HEK293 (cell line): Measurements from ENCODE around the gene KCNT1.

ENCODE experiments used
- CTCF ChIA-PET: fragments of 350-600 bp; formaldehyde crosslinking; extraction: SDS; loops from one replicate; lab custom pipeline; 2021; ENCODE audit warnings: antibody characterized with exemption; lab: Yijun Ruan, JAX
- POLR2A ChIA-PET: fragments of 300-600 bp; formaldehyde crosslinking; extraction: SDS; loops from one replicate; lab custom pipeline; 2020; ENCODE audit warnings: antibody characterized with exemption, inconsistent platforms; lab: Yijun Ruan, JAX
- H3K27ac ChIP-seq: fragments of 200-500 bp; sonication (Bioruptor generic); 2 replicates; pipeline ENCODE4 v1.5.1; 2014; ENCODE audit warnings: low read depth, low read length, control low read depth, inconsistent platforms; ENCODE audit errors: extremely low read depth
- H3K36me3 ChIP-seq, 2 experiments: fragments of 200-500 bp in 1 of 2; sonication (Bioruptor generic) in 1 of 2; 1 replicate in 1 of 2; 2 replicates in 1 of 2; pipeline ENCODE4 v1.5.1; 2014 to 2017; ENCODE audit warnings: inconsistent platforms in 2 of 2, low read length in 2 of 2; ENCODE audit not compliant: control insufficient read depth in 2 of 2, insufficient read depth in 1 of 2
- H3K4me1 ChIP-seq: fragments of 200-500 bp; sonication (Bioruptor generic); 2 replicates; pipeline ENCODE4 v1.5.1; 2014; ENCODE audit warnings: mild to moderate bottlenecking, low read length, inconsistent platforms; ENCODE audit not compliant: control insufficient read depth, insufficient read depth
- H3K4me3 ChIP-seq: 2 replicates; pipeline ENCODE4 v1.5.1; 2011; ENCODE audit warnings: low read depth, mild to moderate bottlenecking, control low read depth, low read length, moderate library complexity
- H3K9me3 ChIP-seq: fragments of 200-500 bp; sonication (Bioruptor generic); 2 replicates; pipeline ENCODE4 v1.5.1; 2014; ENCODE audit warnings: low read depth, low read length, inconsistent platforms; ENCODE audit not compliant: control insufficient read depth, insufficient read depth
- EGR2 ChIP-seq: fragments of 450-650 bp; formaldehyde crosslinking; IDR thresholded peaks from 2 replicates; pipeline ENCODE4 v1.5.1; 2016; ENCODE audit warnings: low read depth, missing biosample characterization, missing genetic modification characterization
- ELK4 ChIP-seq: IDR thresholded peaks from 2 replicates; pipeline ENCODE4 v1.6.1; 2011; ENCODE audit warnings: mild to moderate bottlenecking, low read depth, low read length, borderline replicate concordance
- GLIS1 ChIP-seq: fragments of 450-650 bp; formaldehyde crosslinking; IDR thresholded peaks from 2 replicates; pipeline ENCODE4 v1.5.1; 2016; ENCODE audit warnings: missing biosample characterization, missing genetic modification characterization
- HOXC10 ChIP-seq: sonication (generic); formaldehyde crosslinking; IDR thresholded peaks from 2 replicates; pipeline ENCODE4 v1.8.1; 2023; ENCODE audit warnings: mild to moderate bottlenecking, missing genetic modification reagents
- KLF1 ChIP-seq: fragments of 450-650 bp; formaldehyde crosslinking; IDR thresholded peaks from 2 replicates; pipeline ENCODE4 v1.5.1; 2016; ENCODE audit warnings: missing biosample characterization, missing genetic modification characterization
- KLF17 ChIP-seq: fragments of 450-650 bp; formaldehyde crosslinking; IDR thresholded peaks from 2 replicates; pipeline ENCODE4 v1.5.1; 2016; ENCODE audit warnings: missing biosample characterization, missing genetic modification characterization
- MYNN ChIP-seq: fragments of 450-650 bp; formaldehyde crosslinking; IDR thresholded peaks from 2 replicates; pipeline ENCODE4 v1.5.1; 2016; ENCODE audit warnings: missing biosample characterization, missing genetic modification characterization, borderline replicate concordance
- MZF1 ChIP-seq: fragments of 450-650 bp; formaldehyde crosslinking; IDR thresholded peaks from 2 replicates; pipeline ENCODE4 v1.5.1; 2017; ENCODE audit warnings: missing biosample characterization, missing genetic modification characterization, borderline replicate concordance
- SCRT1 ChIP-seq: fragments of 450-650 bp; formaldehyde crosslinking; IDR thresholded peaks from 2 replicates; pipeline ENCODE4 v1.5.1; 2016; ENCODE audit warnings: missing biosample characterization, missing genetic modification characterization, borderline replicate concordance
- WT1 ChIP-seq: fragments of 450-650 bp; formaldehyde crosslinking; IDR thresholded peaks from 2 replicates; pipeline ENCODE4 v1.5.1; 2016; ENCODE audit warnings: missing biosample characterization, missing genetic modification characterization
- ZBTB17 ChIP-seq: fragments of 450-650 bp; formaldehyde crosslinking; IDR thresholded peaks from 2 replicates; pipeline ENCODE4 v1.5.1; 2016; ENCODE audit warnings: missing biosample characterization, missing genetic modification characterization
- ZBTB20 ChIP-seq: fragments of 450-650 bp; formaldehyde crosslinking; IDR thresholded peaks from 2 replicates; pipeline ENCODE4 v1.5.1; 2016; ENCODE audit warnings: missing biosample characterization, missing genetic modification characterization
- ZBTB48 ChIP-seq: fragments of 450-650 bp; formaldehyde crosslinking; IDR thresholded peaks from 2 replicates; pipeline ENCODE4 v1.5.1; 2016; ENCODE audit warnings: missing biosample characterization, missing genetic modification characterization
- ZFHX2 ChIP-seq: fragments of 450-650 bp; formaldehyde crosslinking; conservative IDR thresholded peaks from 2 replicates; pipeline ENCODE4 v1.5.1; 2016; ENCODE audit warnings: missing biosample characterization, missing genetic modification characterization
- ZIC2 ChIP-seq: fragments of 450-650 bp; formaldehyde crosslinking; IDR thresholded peaks from 2 replicates; pipeline ENCODE4 v1.5.1; 2016; ENCODE audit warnings: missing biosample characterization, missing genetic modification characterization
- ZNF114 ChIP-seq: fragments of 450-650 bp; formaldehyde crosslinking; IDR thresholded peaks from 2 replicates; pipeline ENCODE4 v1.5.0; 2017; ENCODE audit warnings: missing biosample characterization, missing genetic modification characterization
- ZNF274 ChIP-seq, 2 experiments: fragments of 200-500 bp in 1 of 2; fragments of 450-650 bp in 1 of 2; sonication (Bioruptor generic) in 1 of 2; formaldehyde crosslinking in 1 of 2; IDR thresholded peaks; 2 replicates each; pipeline versions ENCODE4 v1.5.1 to v1.6.1; 2014 to 2016; ENCODE audit warnings: borderline replicate concordance in 1 of 2, inconsistent platforms in 1 of 2, low read length in 1 of 2, missing biosample characterization in 1 of 2, missing genetic modification characterization in 1 of 2
- ZNF302 ChIP-seq: fragments of 450-650 bp; formaldehyde crosslinking; IDR thresholded peaks from 2 replicates; pipeline ENCODE4 v1.5.1; 2016; ENCODE audit warnings: missing biosample characterization, missing genetic modification characterization, low read depth
- ZNF341 ChIP-seq: fragments of 450-650 bp; formaldehyde crosslinking; IDR thresholded peaks from 2 replicates; pipeline ENCODE4; 2016; ENCODE audit warnings: low read depth, missing biosample characterization, missing genetic modification characterization
- ZNF394 ChIP-seq: fragments of 450-650 bp; formaldehyde crosslinking; IDR thresholded peaks from 2 replicates; pipeline ENCODE4 v1.5.1; 2016; ENCODE audit warnings: missing biosample characterization, missing genetic modification characterization, mild to moderate bottlenecking, moderate library complexity, borderline replicate concordance
- ZNF404 ChIP-seq: fragments of 450-650 bp; formaldehyde crosslinking; IDR thresholded peaks from 2 replicates; pipeline ENCODE4 v1.5.1; 2017; ENCODE audit warnings: missing biosample characterization, missing genetic modification characterization
- ZNF449 ChIP-seq: fragments of 450-650 bp; formaldehyde crosslinking; IDR thresholded peaks from 2 replicates; pipeline ENCODE4 v1.5.1; 2017; ENCODE audit warnings: missing biosample characterization, mild to moderate bottlenecking, missing genetic modification characterization, moderate library complexity
- ZNF513 ChIP-seq: fragments of 450-650 bp; IDR thresholded peaks from 2 replicates; pipeline ENCODE4 v1.5.1; 2018; ENCODE audit warnings: missing biosample characterization, missing genetic modification characterization
- ZNF544 ChIP-seq: fragments of 450-650 bp; formaldehyde crosslinking; IDR thresholded peaks from 2 replicates; pipeline ENCODE4 v1.5.0; 2017; ENCODE audit warnings: missing biosample characterization, missing genetic modification characterization
- ZNF549 ChIP-seq: fragments of 450-650 bp; IDR thresholded peaks from 2 replicates; pipeline ENCODE4 v1.5.1; 2018; ENCODE audit warnings: missing biosample characterization, missing genetic modification characterization, mild to moderate bottlenecking, inconsistent platforms, moderate library complexity
- ZNF558 ChIP-seq: fragments of 450-650 bp; formaldehyde crosslinking; IDR thresholded peaks from 2 replicates; pipeline ENCODE4 v1.5.1; 2016; ENCODE audit warnings: missing biosample characterization, missing genetic modification characterization
- ZNF664 ChIP-seq: fragments of 450-650 bp; formaldehyde crosslinking; IDR thresholded peaks from 2 replicates; pipeline ENCODE4 v1.5.1; 2016; ENCODE audit warnings: missing biosample characterization, missing genetic modification characterization
- ZNF707 ChIP-seq: fragments of 450-650 bp; formaldehyde crosslinking; IDR thresholded peaks from 2 replicates; pipeline ENCODE4 v1.5.1; 2016; ENCODE audit warnings: missing biosample characterization, missing genetic modification characterization
- ZSCAN18 ChIP-seq: fragments of 450-650 bp; formaldehyde crosslinking; IDR thresholded peaks from 2 replicates; pipeline ENCODE4 v1.5.1; 2016; ENCODE audit warnings: missing biosample characterization, missing genetic modification characterization

KCNT1 gene

GRCh38 chr9:135801070-135801469, 99.1 kb downstream of the KCNT1 start:
- CTCF ChIA-PET: interaction anchor here (0.6 to 0.9 kb wide), 3 partner anchors 9 to 322 kb away, joined by 3 to 4 read pairs (median 4); no protein-coding TSS in a partner anchor
- Histone ChIP-seq H3K36me3 (no peaks in the 10 kb centered on the region), H3K27ac (no peak overlapping the region), H3K9me3 (no peaks in the 10 kb centered on the region), H3K4me3 (no peak overlapping the region), H3K4me1 (no peaks in the 10 kb centered on the region)
- POLR2A ChIA-PET: no interaction called here
- TF ChIP-seq ZSCAN18 (no peak), ZNF302 (tag by site-specific recombination) (no peak), ZNF664 (tag by site-specific recombination) (no peak), WT1 (tag by site-specific recombination) (no peak), ZNF404 (tag by site-specific recombination) (no peak), ZNF114 (tag by site-specific recombination) (no peak), ZNF549 (no peak), ZNF341 (tag by site-specific recombination) (no peak), SCRT1 (tag by site-specific recombination) (no peak), ZNF544 (tag by site-specific recombination) (no peak), ZBTB20 (tag by site-specific recombination) (no peak), ZNF274 (IDR thresholded peaks at IDR 0.05; ENCODE audit: low read length) (no peak), ZNF274 (tag by site-specific recombination; IDR thresholded peaks at IDR 0.05; ENCODE audit: borderline replicate concordance) (no peak), ZNF707 (tag by site-specific recombination) (no peak), ZNF449 (tag by site-specific recombination) (no peak), HOXC10 (CRISPR knock-in tag) (no peak)
- TF ChIP-seq, all 188 proteins: peak for 0

- Histone ChIP-seq H3K4me1 (no peaks in the 10 kb centered on the region), H3K36me3 (peaks cover 0 to 2% of the 10 kb centered on the region in 2 experiments; a peak in 1 of 3 replicates), H3K27ac (no peak overlapping the region), H3K4me3 (no peak overlapping the region), H3K9me3 (no peaks in the 10 kb centered on the region)
- ChIA-PET POLR2A (no interaction called here), CTCF (interaction anchor here (0.6 to 1.2 kb wide), 2 partner anchors 38 to 109 kb away, joined by 3 read pairs; no protein-coding TSS in a partner anchor)
- 0 out of 2 replicates have a peak, but pooled peaks have one; percentile 13 for TF ChIP-seq ZBTB17 (tag by site-specific recombination)
- no peak for TF ChIP-seq MYNN
- TF ChIP-seq KLF1: peak; percentile 63
- TF ChIP-seq ZFHX2: peak; percentile 93
- TF ChIP-seq ZBTB48 (tag by site-specific recombination): no peak
- no peak for TF ChIP-seq ELK4
- TF ChIP-seq GLIS1 (tag by site-specific recombination): peak; percentile 23; the same call in 1 of the 2 replicates
- peak; percentile 52 for TF ChIP-seq ZIC2 (tag by site-specific recombination)
- no peak for TF ChIP-seq ZNF558 (tag by site-specific recombination)
- no peak for TF ChIP-seq ZNF513
- TF ChIP-seq ZNF394 (tag by site-specific recombination): peak; percentile 55; the same call in 1 of the 2 replicates
- TF ChIP-seq KLF17 (tag by site-specific recombination): 0 out of 2 replicates have a peak, but pooled peaks have one; percentile 19
- peak; percentile 87 for TF ChIP-seq EGR2
- no peak for TF ChIP-seq MZF1 (tag by site-specific recombination)
These were observed 101.0 kb downstream of the KCNT1 start for GRCh38 chr9:135802876-135803419.
